Liver (tissue), 9 donors: Measurements from ENCODE around the gene COL23A1. TPM values are rescaled to one million over a fixed set of nuclear protein-coding genes. Genes with fewer than 3 reads are reported as not detected.

Experiments
- DNase-seq: peaks from one replicate; pipeline ENCODE4 v3.0.0-alpha.2; 2017; ENCODE audit warnings: low spot score
- H3K27ac ChIP-seq, 2 donors: one replicate each; pipeline ENCODE4 v1.7.0; 2013; ENCODE audit warnings: inconsistent platforms in 2 of 2, low read length in 2 of 2, control low read depth in 1 of 2, low read depth in 1 of 2, mild to moderate bottlenecking in 1 of 2
- H3K27me3 ChIP-seq, 4 donors: one replicate each; pipeline versions ENCODE4 v1.6.1 to v1.7.0; 2013; ENCODE audit warnings: low read length in 3 of 4, inconsistent platforms in 1 of 4, mild to moderate bottlenecking in 1 of 4, moderate library complexity in 1 of 4; ENCODE audit not compliant: control insufficient read depth in 4 of 4, insufficient read depth in 4 of 4
- H3K36me3 ChIP-seq, 4 donors: one replicate each; pipeline versions ENCODE4 v1.6.1 to v1.7.0; 2013; ENCODE audit warnings: low read length in 3 of 4, mild to moderate bottlenecking in 3 of 4, low read depth in 1 of 4, moderate library complexity in 1 of 4; ENCODE audit not compliant: control insufficient read depth in 4 of 4, insufficient read depth in 3 of 4
- H3K4me1 ChIP-seq, 4 donors: one replicate each; pipeline versions ENCODE4 v1.6.1 to v1.7.0; 2013; ENCODE audit warnings: low read length in 3 of 4, mild to moderate bottlenecking in 3 of 4, moderate library complexity in 1 of 4; ENCODE audit not compliant: control insufficient read depth in 4 of 4, insufficient read depth in 4 of 4
- H3K4me3 ChIP-seq, 3 donors: one replicate each; pipeline versions ENCODE4 v1.6.1 to v1.7.0; 2013; ENCODE audit warnings: low read length in 3 of 3, control low read depth in 1 of 3, low read depth in 1 of 3, mild to moderate bottlenecking in 1 of 3
- H3K9ac ChIP-seq, 2 donors: one replicate each; pipeline ENCODE4 v1.7.0; 2013; ENCODE audit warnings: low read length in 2 of 2, mild to moderate bottlenecking in 2 of 2, moderate library complexity in 2 of 2, control low read depth in 1 of 2, low read depth in 1 of 2
- H3K9me3 ChIP-seq, 4 donors: one replicate each; pipeline versions ENCODE4 v1.6.1 to v1.7.0; 2013; ENCODE audit warnings: low read length in 3 of 4; ENCODE audit not compliant: control insufficient read depth in 4 of 4
- EGR1 ChIP-seq, 2 donors: IDR thresholded peaks; 2 replicates each; pipeline ENCODE4 v1.6.1; 2016 to 2018; ENCODE audit warnings: antibody characterized with exemption in 2 of 2, low read depth in 2 of 2
- FOXA1 ChIP-seq: IDR thresholded peaks from 2 replicates; pipeline ENCODE4 v1.6.1; 2016; ENCODE audit warnings: antibody characterized with exemption
- FOXA2 ChIP-seq: IDR thresholded peaks from 2 replicates; pipeline ENCODE4 v1.6.1; 2016; ENCODE audit warnings: antibody characterized with exemption
- GABPA ChIP-seq, 2 donors: IDR thresholded peaks in 1 of 2; conservative IDR thresholded peaks in 1 of 2; 2 replicates each; pipeline ENCODE4 v1.6.1; 2016; ENCODE audit warnings: antibody characterized with exemption in 2 of 2, mild to moderate bottlenecking in 1 of 2, moderate library complexity in 1 of 2
- HNF4G ChIP-seq: IDR thresholded peaks from 2 replicates; pipeline ENCODE4 v1.6.1; 2016; ENCODE audit warnings: antibody characterized with exemption
- JUND ChIP-seq, 2 donors: IDR thresholded peaks; 2 replicates each; pipeline ENCODE4 v1.6.1; 2016; ENCODE audit warnings: antibody characterized with exemption in 2 of 2
- NR2F2 ChIP-seq: IDR thresholded peaks from 2 replicates; pipeline ENCODE4 v1.6.1; 2016; ENCODE audit warnings: antibody characterized with exemption
- RAD21 ChIP-seq, 2 donors: IDR thresholded peaks; 2 replicates each; pipeline ENCODE4 v1.6.1; 2016; ENCODE audit warnings: antibody characterized with exemption in 2 of 2, mild to moderate bottlenecking in 2 of 2
- RXRA ChIP-seq, 2 donors: IDR thresholded peaks; 2 replicates each; pipeline ENCODE4 v1.6.1; 2017 to 2018; ENCODE audit warnings: antibody characterized with exemption in 2 of 2, mild to moderate bottlenecking in 1 of 2
- SP1 ChIP-seq: IDR thresholded peaks from 2 replicates; pipeline ENCODE4 v1.6.1; 2018; ENCODE audit warnings: antibody characterized with exemption, mild to moderate bottlenecking
- TAF1 ChIP-seq: conservative IDR thresholded peaks from 2 replicates; pipeline ENCODE4 v1.6.1; 2016; ENCODE audit warnings: antibody characterized with exemption, mild to moderate bottlenecking
- WGBS: extraction: QIAGEN DNeasy Blood & Tissue Kit; methylation state at CpG from one replicate; pipeline ENCODE4 v1.1.7; 2013; 5-methylcytosine and 5-hydroxymethylcytosine counted together
- polyA plus RNA-seq, 2 donors: library from polyadenylated mRNA; stranded (reverse) in 1 of 2; unstranded in 1 of 2; fragments of 200-250 nt in 1 of 2; fragments of >200 nt in 1 of 2; fragmentation: Nextera tagmentation in 1 of 2; extraction: Ambion mirVana in 1 of 2; gene quantifications; one replicate each; pipeline versions ENCODE4 v1.2.1 to v1.2.3, GENCODE V29; 2013 to 2015
- total RNA-seq, 2 donors: library from RNA; depleted of rRNA; stranded (reverse); fragments of >200 nt; gene quantifications; one replicate each; pipeline ENCODE4 v1.2.3, GENCODE V29; 2014
- TF ChIP-seq, protein P1 (sequence below): IDR thresholded peaks from 2 replicates; pipeline ENCODE4 v1.6.1; 2016; ENCODE audit warnings: antibody characterized with exemption
- TF ChIP-seq, protein P2 (sequence below): fragments of 150-350 bp; IDR thresholded peaks from 2 replicates; pipeline ENCODE4 v1.5.1; 2017; ENCODE audit warnings: improper control_type of control experiment, low read depth, low read length; ENCODE audit not compliant: missing input control
- TF ChIP-seq, protein P3 (sequence below): IDR thresholded peaks from 2 replicates; pipeline ENCODE4 v1.6.1; 2016; ENCODE audit warnings: antibody characterized with exemption, mild to moderate bottlenecking
- TF ChIP-seq, protein P4 (sequence below): IDR thresholded peaks from 2 replicates; pipeline ENCODE4 v1.6.1; 2016; ENCODE audit warnings: antibody characterized with exemption
- TF ChIP-seq, protein P5 (sequence below): IDR thresholded peaks from 2 replicates; pipeline ENCODE4 v1.6.1; 2016; ENCODE audit warnings: antibody characterized with exemption
- donor health status: healthy.
- donor health status: healthy.
- donor health status: healthy.
- donor health status: healthy.
- donor health status: healthy.

The COL23A1 gene
- total and polyA plus RNA-seq, 4 donors, result 0.08 to 1.4 (median 0.27) TPM

DNA sequence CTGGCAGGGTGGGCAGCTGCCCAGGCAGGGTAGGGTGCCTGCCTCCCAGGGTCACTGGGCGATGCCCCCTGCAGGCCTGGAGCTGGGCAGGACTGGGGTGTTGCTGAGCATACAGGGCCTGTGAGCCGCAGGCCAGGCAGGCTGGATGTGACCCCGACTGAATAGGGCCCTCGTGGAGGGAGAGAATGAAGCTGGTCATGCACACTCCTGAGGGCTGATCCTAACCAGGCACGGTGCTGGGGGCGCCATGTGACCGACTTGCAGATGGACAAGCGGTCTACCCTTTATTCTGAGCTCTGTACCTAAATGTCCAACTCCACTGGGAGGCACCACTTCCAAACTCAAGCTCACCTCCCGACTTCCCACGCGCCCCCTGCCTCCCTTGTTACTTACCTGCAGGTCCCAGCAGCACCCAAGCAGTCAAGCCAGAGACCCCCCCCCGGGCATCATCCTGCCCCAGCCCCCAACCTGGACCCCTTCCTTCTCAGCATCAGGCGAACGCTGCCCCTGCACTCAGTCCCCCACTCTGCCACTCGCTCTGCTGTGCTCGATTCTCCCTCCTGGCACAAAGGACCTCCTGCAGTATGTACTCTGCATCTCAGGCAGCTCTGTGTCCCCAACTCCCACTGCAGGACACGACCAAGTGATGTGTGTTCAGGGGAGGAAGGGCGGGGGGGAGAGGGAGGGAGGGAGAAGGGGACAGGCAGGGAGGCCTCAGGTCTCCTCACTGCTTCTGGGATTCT lies 280.8 kb downstream of the COL23A1 start:
- no peaks in the 10 kb centered on the region for H3K9me3 ChIP-seq
- H3K27me3 ChIP-seq, result no peaks in the 10 kb centered on the region
- WGBS, result 79% methylated on average over 17 of the region's 18 CpGs
- no peak overlapping the region for H3K9ac ChIP-seq
- no peaks in the 10 kb centered on the region for H3K36me3 ChIP-seq
- DNase-seq, result no peak
- no peak overlapping the region for H3K27ac ChIP-seq
- TF ChIP-seq JUND (IDR thresholded peaks at IDR 0.05) (no peak), RAD21 (IDR thresholded peaks at IDR 0.05) (peak; percentile 28 to 72), RXRA (IDR thresholded peaks at IDR 0.05) (no peak), GABPA (IDR thresholded peaks at IDR 0.05 in 1 of 2, conservative IDR thresholded peaks at IDR 0.05 in 1 of 2) (no peak), FOXA2 (no peak)
- TF ChIP-seq, protein P1, sequence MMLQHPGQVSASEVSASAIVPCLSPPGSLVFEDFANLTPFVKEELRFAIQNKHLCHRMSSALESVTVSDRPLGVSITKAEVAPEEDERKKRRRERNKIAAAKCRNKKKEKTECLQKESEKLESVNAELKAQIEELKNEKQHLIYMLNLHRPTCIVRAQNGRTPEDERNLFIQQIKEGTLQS, result no peak
- no peak overlapping the region for H3K4me3 ChIP-seq
- H3K4me1 ChIP-seq, result no peaks in the 10 kb centered on the region

DNA sequence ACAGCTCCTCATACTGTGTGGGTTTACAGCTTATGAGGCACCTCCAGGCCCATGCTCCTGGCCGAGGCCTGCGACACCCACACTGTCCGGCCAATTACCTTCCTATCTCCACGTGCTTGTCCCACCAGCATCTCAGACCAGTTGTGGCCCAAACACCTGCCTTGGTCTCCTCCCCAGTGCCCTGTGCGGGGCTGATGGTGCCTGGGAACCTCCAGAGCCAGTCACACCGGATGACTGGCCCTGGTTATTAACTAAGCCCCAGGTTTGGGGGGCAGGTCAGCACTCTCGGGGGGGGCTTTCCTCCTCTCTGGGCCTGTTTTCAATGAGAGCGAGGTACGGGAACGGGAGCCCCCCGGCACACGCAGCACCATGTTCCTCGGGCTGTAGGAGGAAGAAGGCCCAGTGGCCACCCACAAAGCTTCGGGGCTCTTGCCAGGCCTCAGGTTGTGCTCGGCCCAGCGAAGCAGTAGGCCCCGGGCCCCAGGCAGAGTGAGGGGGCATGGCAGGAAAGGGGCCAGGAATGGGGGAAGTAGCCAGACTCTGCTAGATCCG lies 281.6 kb downstream of the COL23A1 start:
- 94% methylated on average over 18 of the region's 18 CpGs for WGBS
- no peak overlapping the region for H3K4me3 ChIP-seq
- H3K4me1 ChIP-seq, result no peaks in the 10 kb centered on the region
- no peak for DNase-seq
- TF ChIP-seq, protein P2, sequence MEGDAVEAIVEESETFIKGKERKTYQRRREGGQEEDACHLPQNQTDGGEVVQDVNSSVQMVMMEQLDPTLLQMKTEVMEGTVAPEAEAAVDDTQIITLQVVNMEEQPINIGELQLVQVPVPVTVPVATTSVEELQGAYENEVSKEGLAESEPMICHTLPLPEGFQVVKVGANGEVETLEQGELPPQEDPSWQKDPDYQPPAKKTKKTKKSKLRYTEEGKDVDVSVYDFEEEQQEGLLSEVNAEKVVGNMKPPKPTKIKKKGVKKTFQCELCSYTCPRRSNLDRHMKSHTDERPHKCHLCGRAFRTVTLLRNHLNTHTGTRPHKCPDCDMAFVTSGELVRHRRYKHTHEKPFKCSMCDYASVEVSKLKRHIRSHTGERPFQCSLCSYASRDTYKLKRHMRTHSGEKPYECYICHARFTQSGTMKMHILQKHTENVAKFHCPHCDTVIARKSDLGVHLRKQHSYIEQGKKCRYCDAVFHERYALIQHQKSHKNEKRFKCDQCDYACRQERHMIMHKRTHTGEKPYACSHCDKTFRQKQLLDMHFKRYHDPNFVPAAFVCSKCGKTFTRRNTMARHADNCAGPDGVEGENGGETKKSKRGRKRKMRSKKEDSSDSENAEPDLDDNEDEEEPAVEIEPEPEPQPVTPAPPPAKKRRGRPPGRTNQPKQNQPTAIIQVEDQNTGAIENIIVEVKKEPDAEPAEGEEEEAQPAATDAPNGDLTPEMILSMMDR, result no peak
- TF ChIP-seq FOXA1 (no peak), HNF4G (no peak)
- TF ChIP-seq, protein P1, result no peak
- no peak overlapping the region for H3K9ac ChIP-seq
- H3K27ac ChIP-seq, result no peak overlapping the region
- no peaks in the 10 kb centered on the region for H3K36me3 ChIP-seq
- no peaks in the 10 kb centered on the region for H3K9me3 ChIP-seq
- H3K27me3 ChIP-seq, result no peaks in the 10 kb centered on the region

DNA sequence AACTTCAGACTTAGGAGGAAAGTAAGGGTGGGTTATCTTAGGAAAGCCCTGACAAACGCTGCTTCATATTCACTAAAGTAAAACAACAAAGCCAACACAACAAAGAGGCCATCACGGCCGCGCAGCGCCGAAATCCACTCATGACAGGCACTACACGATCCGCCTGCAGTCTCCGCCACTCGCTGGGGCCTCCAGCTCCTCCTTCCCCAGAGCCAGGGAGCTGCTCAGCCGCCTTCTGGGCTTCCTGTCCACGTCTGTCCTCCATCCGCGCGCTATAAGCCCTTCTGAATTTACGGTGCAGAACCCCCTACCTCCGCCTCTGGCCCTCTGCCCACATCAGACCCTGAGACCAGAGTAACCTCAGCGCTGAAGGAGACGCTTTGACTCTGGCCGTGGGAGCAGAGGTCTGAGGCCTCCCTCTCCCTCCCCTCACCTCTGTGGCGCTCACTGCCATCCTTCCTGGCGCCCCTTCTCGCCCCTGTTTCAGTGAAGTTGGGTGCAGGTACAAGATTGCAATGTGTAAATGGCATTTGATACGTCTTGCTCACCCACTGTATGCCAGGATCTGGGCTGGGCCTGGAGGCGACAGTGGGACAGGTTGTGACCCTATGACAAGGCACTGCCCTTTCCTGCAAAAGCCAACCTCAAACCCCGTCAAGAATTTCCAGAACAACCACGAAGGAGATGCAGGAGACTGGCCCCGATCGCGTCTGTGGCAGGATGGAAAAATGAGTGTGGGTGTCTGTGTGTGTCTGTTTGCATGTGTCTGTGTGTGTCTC lies 282.7 kb downstream of the COL23A1 start:
- DNase-seq, result no peak
- Histone ChIP-seq H3K27ac (no peak overlapping the region), H3K36me3 (no peaks in the 10 kb centered on the region), H3K9ac (no peak overlapping the region), H3K27me3 (no peaks in the 10 kb centered on the region), H3K4me1 (no peaks in the 10 kb centered on the region), H3K4me3 (no peak overlapping the region), H3K9me3 (no peaks in the 10 kb centered on the region)
- 90% methylated on average over 30 of the region's 30 CpGs for WGBS
- TF ChIP-seq EGR1 (IDR thresholded peaks at IDR 0.05; ENCODE audit: low read depth in 2 of 2), result no peak
- no peak for TF ChIP-seq SP1
- TF ChIP-seq, protein P3, sequence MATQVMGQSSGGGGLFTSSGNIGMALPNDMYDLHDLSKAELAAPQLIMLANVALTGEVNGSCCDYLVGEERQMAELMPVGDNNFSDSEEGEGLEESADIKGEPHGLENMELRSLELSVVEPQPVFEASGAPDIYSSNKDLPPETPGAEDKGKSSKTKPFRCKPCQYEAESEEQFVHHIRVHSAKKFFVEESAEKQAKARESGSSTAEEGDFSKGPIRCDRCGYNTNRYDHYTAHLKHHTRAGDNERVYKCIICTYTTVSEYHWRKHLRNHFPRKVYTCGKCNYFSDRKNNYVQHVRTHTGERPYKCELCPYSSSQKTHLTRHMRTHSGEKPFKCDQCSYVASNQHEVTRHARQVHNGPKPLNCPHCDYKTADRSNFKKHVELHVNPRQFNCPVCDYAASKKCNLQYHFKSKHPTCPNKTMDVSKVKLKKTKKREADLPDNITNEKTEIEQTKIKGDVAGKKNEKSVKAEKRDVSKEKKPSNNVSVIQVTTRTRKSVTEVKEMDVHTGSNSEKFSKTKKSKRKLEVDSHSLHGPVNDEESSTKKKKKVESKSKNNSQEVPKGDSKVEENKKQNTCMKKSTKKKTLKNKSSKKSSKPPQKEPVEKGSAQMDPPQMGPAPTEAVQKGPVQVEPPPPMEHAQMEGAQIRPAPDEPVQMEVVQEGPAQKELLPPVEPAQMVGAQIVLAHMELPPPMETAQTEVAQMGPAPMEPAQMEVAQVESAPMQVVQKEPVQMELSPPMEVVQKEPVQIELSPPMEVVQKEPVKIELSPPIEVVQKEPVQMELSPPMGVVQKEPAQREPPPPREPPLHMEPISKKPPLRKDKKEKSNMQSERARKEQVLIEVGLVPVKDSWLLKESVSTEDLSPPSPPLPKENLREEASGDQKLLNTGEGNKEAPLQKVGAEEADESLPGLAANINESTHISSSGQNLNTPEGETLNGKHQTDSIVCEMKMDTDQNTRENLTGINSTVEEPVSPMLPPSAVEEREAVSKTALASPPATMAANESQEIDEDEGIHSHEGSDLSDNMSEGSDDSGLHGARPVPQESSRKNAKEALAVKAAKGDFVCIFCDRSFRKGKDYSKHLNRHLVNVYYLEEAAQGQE, result no peak
- TF ChIP-seq RAD21 (IDR thresholded peaks at IDR 0.05), result no peak
- TF ChIP-seq FOXA2, result no peak
- TF ChIP-seq FOXA1, result no peak
- TF ChIP-seq JUND (IDR thresholded peaks at IDR 0.05), result no peak
- TF ChIP-seq, protein P4, sequence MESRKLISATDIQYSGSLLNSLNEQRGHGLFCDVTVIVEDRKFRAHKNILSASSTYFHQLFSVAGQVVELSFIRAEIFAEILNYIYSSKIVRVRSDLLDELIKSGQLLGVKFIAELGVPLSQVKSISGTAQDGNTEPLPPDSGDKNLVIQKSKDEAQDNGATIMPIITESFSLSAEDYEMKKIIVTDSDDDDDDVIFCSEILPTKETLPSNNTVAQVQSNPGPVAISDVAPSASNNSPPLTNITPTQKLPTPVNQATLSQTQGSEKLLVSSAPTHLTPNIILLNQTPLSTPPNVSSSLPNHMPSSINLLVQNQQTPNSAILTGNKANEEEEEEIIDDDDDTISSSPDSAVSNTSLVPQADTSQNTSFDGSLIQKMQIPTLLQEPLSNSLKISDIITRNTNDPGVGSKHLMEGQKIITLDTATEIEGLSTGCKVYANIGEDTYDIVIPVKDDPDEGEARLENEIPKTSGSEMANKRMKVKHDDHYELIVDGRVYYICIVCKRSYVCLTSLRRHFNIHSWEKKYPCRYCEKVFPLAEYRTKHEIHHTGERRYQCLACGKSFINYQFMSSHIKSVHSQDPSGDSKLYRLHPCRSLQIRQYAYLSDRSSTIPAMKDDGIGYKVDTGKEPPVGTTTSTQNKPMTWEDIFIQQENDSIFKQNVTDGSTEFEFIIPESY, result no peak
- TF ChIP-seq, protein P5, sequence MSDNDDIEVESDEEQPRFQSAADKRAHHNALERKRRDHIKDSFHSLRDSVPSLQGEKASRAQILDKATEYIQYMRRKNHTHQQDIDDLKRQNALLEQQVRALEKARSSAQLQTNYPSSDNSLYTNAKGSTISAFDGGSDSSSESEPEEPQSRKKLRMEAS, result no peak
- no peak for TF ChIP-seq RXRA (IDR thresholded peaks at IDR 0.05)
- no peak for TF ChIP-seq NR2F2
- TF ChIP-seq HNF4G, result no peak
- no peak for TF ChIP-seq GABPA (IDR thresholded peaks at IDR 0.05 in 1 of 2, conservative IDR thresholded peaks at IDR 0.05 in 1 of 2)
- no peak for TF ChIP-seq TAF1
